Pancreas (tissue), 10 donors: ENCODE results near the gene SNX7. TPM values are rescaled to one million over a fixed set of nuclear protein-coding genes. Genes with fewer than 3 reads are reported as not detected.

Experiments
- ATAC-seq, 4 donors: fragments of 200-7000 bp; cut with Tn5 transposase; one replicate each; pipeline versions ENCODE4 v1.8.0 to v1.9.1; 2020; ENCODE audit warnings: mild to moderate bottlenecking in 4 of 4, moderate library complexity in 4 of 4
- DNase-seq, 6 donors: peaks; one replicate each; pipeline ENCODE4 v3.0.0-alpha.2; 2020
- FAIRE-seq: peaks from 2 replicates; lab custom pipeline; 2012; peaks lifted over from hg19 to GRCh38; lab: Jason Lieb, UNC
- H3K27ac ChIP-seq, 4 donors: fragments of 200-600 bp; sonication (generic); 1 replicate in 3 of 4; 2 replicates in 1 of 4; pipeline versions ENCODE4 v1.5.0 to v1.8.0; 2020
- H3K27me3 ChIP-seq, 4 donors: fragments of 200-600 bp; one replicate each; pipeline ENCODE4 v1.8.0; 2021
- H3K36me3 ChIP-seq, 3 donors: fragments of 200-600 bp; sonication (generic) in 1 of 3; one replicate each; pipeline versions ENCODE4 v1.5.0 to v1.8.0; 2020 to 2021
- H3K4me1 ChIP-seq, 3 donors: fragments of 200-600 bp; one replicate each; pipeline ENCODE4 v1.8.0; 2021
- H3K4me3 ChIP-seq, 4 donors: fragments of 200-600 bp; sonication (generic) in 2 of 4; one replicate each; pipeline versions ENCODE4 v1.5.0 to v1.8.0; 2020 to 2021
- H3K9me3 ChIP-seq, 4 donors: fragments of 200-600 bp; one replicate each; pipeline ENCODE4 v1.8.0; 2021
- WGBS, 2 donors: extraction: QIAGEN DNeasy Blood & Tissue Kit; methylation state at CpG; one replicate each; pipeline ENCODE4 v1.1.7; 2013; 5-methylcytosine and 5-hydroxymethylcytosine counted together
- intact Hi-C, 3 donors: fragments of 100-400 bp; cut with DNase I; formaldehyde crosslinking; loops; one replicate each; pipeline versions ENCODE4 v1.11.1 to v1.14.2; 2022
- polyA plus RNA-seq, 2 donors: library from polyadenylated mRNA; stranded (reverse); fragments of 200-250 nt; gene quantifications; one replicate each; pipeline ENCODE4 v1.2.3, GENCODE V29; 2013
- total RNA-seq, 6 donors: library from RNA; stranded (reverse); fragmentation: NEBNext Ultra II Directional in 4 of 6; extraction: Animal tissue kit (Norgen Biotek cat#: 25700) in 4 of 6; gene quantifications; one replicate each; pipeline versions ENCODE4 v1.2.1 to v1.2.4, GENCODE V29; 2021 to 2023
- TF ChIP-seq, protein P1 (sequence below), 4 donors: fragments of 200-600 bp; sonication (generic) in 3 of 4; IDR thresholded peaks; one replicate each; pipeline versions ENCODE4 v1.5.0 to v1.8.0; 2021; ENCODE audit warnings: antibody characterized with exemption in 4 of 4
- donor health status: healthy with polysubstance abuse.
- donor health status: DM: no; HTN: no; CAD: no; lungs with moderate emphysema.
- donor health status: DM: no; HTN: no; CAD: no.
- donor health status: control.
- donor health status: control.
- donor health status: Bipolar disorder and iron deficiency.
- donor health status: DM: yes; HTN: yes; CAD: no.
- donor health status: DM: no; HTN: no; CAD: no.
- donor health status: DM: no; HTN: no; CAD: no.
- donor health status: DM: yes; HTN: yes; CAD: no.

The SNX7 gene
- total and polyA plus RNA-seq, 8 donors: 3.2 to 18.3 (median 9.1) TPM

DNA sequence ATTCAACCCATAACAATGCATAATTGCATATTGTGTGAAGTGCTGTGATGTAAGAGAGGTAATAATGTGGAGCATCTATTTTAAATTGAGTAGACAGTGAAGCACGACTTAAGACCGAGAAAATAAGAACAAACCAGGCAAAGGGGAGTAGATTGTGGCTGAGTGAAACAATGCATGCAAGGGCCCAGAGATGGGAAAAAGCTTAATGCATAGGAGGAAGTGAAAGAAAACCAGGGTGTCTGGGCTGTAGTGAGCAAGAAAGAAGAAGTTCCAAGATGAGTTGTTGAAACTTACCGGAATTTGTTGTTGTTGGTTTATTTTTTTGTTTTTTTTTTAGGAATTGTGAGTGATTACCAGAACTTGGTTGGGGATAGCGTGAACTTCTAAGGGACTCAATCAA, 104.7 kb downstream of the SNX7 start:
- Histone ChIP-seq H3K9me3 (no peaks in the 10 kb centered on the region), H3K36me3 (no peaks in the 10 kb centered on the region), H3K4me1 (no peaks in the 10 kb centered on the region), H3K27ac (no peak overlapping the region), H3K4me3 (no peak overlapping the region), H3K27me3 (no peaks in the 10 kb centered on the region)
- TF ChIP-seq, protein P1, sequence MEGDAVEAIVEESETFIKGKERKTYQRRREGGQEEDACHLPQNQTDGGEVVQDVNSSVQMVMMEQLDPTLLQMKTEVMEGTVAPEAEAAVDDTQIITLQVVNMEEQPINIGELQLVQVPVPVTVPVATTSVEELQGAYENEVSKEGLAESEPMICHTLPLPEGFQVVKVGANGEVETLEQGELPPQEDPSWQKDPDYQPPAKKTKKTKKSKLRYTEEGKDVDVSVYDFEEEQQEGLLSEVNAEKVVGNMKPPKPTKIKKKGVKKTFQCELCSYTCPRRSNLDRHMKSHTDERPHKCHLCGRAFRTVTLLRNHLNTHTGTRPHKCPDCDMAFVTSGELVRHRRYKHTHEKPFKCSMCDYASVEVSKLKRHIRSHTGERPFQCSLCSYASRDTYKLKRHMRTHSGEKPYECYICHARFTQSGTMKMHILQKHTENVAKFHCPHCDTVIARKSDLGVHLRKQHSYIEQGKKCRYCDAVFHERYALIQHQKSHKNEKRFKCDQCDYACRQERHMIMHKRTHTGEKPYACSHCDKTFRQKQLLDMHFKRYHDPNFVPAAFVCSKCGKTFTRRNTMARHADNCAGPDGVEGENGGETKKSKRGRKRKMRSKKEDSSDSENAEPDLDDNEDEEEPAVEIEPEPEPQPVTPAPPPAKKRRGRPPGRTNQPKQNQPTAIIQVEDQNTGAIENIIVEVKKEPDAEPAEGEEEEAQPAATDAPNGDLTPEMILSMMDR (IDR thresholded peaks at IDR 0.05): no peak
- intact Hi-C loops: no loop called here
- WGBS, 2 donors: 92 to 94% methylated on average over 4 of the region's 4 CpGs
- peak in 2 of 4 donors; percentile 45 to 47 for ATAC-seq
- DNase-seq: no peak
- no peak for FAIRE-seq

DNA sequence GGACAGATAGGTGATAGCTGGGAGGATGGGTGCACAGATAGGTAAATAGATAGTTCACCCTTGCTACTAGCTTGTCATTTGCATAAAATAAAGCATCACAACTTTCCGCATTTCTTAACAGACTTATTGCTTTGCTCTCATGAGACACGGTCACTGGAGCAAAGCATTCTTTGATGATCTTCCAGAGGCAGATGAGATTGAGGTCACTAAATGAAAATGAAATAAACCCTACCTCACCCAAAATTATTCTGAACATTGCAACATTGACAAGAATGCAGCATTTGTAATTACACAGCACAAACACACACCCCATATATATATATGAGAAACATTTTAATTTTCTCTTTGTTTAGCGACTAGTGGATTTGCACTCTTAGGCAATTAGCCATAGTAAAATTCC, 107.6 kb downstream of the SNX7 start:
- no peak for ATAC-seq
- Histone ChIP-seq H3K4me3 (no peak overlapping the region), H3K27ac (no peak overlapping the region), H3K27me3 (no peaks in the 10 kb centered on the region), H3K9me3 (no peaks in the 10 kb centered on the region), H3K4me1 (no peaks in the 10 kb centered on the region), H3K36me3 (no peaks in the 10 kb centered on the region)
- TF ChIP-seq, protein P1 (IDR thresholded peaks at IDR 0.05): no peak
- WGBS, 2 donors: 45 to 46% methylated on average over 3 of the region's 3 CpGs
- FAIRE-seq: no peak
- intact Hi-C loops: no loop called here
- no peak for DNase-seq

DNA sequence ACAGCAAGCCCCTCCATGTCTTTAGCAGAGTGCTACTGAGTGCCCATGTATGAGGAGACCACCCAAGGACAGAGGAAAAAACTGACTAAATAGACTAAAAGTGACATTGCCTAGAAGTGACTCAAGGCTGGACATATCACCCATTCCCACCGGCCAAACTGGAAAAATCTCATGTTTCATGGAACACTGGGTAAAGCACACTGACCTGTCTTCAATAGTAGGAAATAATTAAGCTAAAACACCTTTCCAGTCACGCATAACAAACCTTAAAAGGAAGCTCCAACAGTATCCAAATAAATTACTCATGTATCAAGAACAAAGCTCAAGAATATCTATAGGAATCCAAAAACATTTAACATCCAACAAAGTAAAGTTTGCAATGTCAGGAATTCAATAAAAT, 120.4 kb downstream of the SNX7 start:
- H3K9me3 ChIP-seq: no peaks in the 10 kb centered on the region
- no peaks in the 10 kb centered on the region for H3K36me3 ChIP-seq
- no peak overlapping the region for H3K4me3 ChIP-seq
- no peak for FAIRE-seq
- H3K27ac ChIP-seq: no peak overlapping the region
- DNase-seq: no peak
- no peaks in the 10 kb centered on the region for H3K27me3 ChIP-seq
- intact Hi-C loops: no loop called here
- ATAC-seq: no peak
- TF ChIP-seq, protein P1 (IDR thresholded peaks at IDR 0.05): no peak
- 31 to 32% methylated on average over 2 of the region's 2 CpGs for WGBS, 2 donors
- no peaks in the 10 kb centered on the region for H3K4me1 ChIP-seq

DNA sequence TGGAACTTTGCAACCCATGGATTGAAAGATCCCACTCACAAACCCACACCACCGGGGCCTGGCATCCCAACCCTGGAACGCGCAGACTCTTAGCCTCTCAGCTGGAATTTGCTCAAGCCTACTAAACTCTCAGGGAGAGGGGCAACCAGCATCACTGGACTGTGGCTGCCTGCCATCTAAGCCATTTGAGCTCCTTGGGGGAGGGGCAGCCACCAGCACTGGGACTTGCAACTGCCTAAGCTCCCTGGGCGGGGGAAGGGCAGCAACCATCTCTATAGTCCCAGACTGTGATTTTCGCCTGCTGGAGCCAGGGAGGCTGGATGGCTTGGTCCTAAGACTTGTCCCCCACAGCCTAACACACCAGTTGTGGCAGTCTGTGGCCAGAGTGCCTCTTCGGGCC, 122.3 kb downstream of the SNX7 start:
- Histone ChIP-seq H3K36me3 (no peaks in the 10 kb centered on the region), H3K27ac (no peak overlapping the region), H3K4me3 (no peak overlapping the region), H3K4me1 (no peaks in the 10 kb centered on the region), H3K9me3 (no peaks in the 10 kb centered on the region), H3K27me3 (no peaks in the 10 kb centered on the region)
- DNase-seq: peak in 1 of 6 donors; percentile 40
- 84 to 87% methylated on average over 6 of the region's 6 CpGs for whole genome bisulfite sequencing, 2 donors
- ATAC-seq: no peak
- FAIRE-seq: no peak
- intact Hi-C loops: no loop called here
- TF ChIP-seq, protein P1 (IDR thresholded peaks at IDR 0.05): no peak

DNA sequence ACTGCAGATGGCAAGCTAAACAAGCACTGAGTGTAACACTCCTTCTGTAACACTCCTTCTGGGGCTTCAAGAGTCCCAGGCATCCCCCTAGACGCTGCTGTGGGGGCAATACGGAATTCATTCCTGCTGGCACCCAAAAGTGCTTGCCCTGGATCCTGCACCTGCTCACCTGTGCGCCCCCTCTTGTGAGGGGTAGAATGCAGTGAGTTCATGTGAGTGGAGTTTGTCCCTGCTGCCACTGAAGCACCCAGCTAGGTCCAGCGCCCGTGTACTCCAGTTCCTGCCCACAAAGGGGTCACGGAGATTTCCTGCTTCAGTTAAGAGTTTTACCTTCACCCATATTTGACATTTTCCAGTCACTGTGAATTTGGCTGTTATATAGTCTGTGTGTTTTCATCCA, 130.0 kb downstream of the SNX7 start:
- DNase-seq (no peak), FAIRE-seq (no peak), ATAC-seq (no peak)
- Histone ChIP-seq H3K4me3 (no peak overlapping the region), H3K9me3 (no peaks in the 10 kb centered on the region), H3K36me3 (no peaks in the 10 kb centered on the region), H3K4me1 (no peaks in the 10 kb centered on the region), H3K27me3 (no peaks in the 10 kb centered on the region), H3K27ac (no peak overlapping the region)
- 61 to 74% methylated on average over 6 of the region's 6 CpGs for WGBS, 2 donors
- TF ChIP-seq, protein P1 (IDR thresholded peaks at IDR 0.05): no peak
- intact Hi-C loops: loop anchor here in 1 of 3 donors (10.0 kb wide), 1 partner anchor 683 kb away; no protein-coding TSS in a partner anchor
